Measurements from ENCODE around the gene POLE2. TPM values are rescaled to one million over a fixed set of nuclear protein-coding genes. Genes with fewer than 3 reads are reported as not detected.

Gene POLE2
- total RNA-seq, 2 experiments from 2014 or later = 28.6 to 30.3 TPM

DNA sequence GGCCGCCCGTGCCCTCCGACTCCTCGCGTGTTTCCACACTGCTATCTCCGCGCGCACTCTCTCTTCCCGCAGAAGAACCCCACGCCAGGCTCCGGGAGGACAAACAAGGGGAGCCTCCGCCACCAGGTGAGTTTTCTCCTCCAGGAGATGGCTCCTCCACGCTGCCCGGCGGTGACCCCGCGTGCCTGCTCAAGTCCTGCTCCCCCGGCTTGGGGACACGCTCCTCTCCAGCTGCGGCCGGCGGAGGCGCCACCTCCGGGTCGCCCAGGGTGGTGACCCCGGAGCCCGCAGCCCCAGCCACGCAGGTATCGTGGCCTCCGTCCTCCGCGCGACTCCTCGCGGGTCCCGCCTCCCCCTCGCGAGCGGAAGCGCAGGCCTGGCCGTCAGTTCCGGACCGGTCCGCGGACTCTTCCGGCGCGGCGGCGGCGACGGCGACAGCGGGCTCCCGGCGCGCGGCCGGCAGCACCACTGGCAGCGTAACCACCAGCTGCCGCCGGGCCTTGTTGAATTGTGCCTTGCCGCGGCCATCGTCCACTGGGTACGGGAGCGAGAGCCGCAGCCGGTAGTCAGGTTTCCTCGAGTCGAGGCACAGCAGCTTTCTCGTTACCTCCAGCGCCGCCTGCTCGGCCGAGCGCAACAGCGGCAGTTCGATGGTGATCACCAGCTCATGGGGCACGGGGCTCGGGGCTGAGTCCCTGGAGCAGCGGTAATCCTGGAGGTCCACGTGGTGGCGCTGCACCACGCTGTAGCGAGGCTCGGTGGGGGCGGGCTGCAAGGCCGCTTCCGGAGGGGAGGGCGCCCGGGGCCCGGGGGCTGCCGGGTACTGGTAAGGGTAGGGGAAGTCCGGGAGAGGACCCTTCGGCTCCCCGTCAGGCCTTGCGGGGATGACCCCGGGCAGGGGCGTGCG is 54.1 kb downstream of the POLE2 start:
- no peaks in the 10 kb centered on the region; the same call in 1 of the 2 replicates for H3K9me3 ChIP-seq (ENCODE audit: low read length)
- POLR2A ChIA-PET = interaction anchor here (0.6 to 4.6 kb wide), 14 partner anchors 11 to 402 kb away, joined by 3 to 62 read pairs (median 4); partner anchors contain the start of genes KLHDC2, LRR1, MGAT2 and NEMF
- H3K9me2 ChIP-seq (ENCODE audit: insufficient read depth, low read length) = no peaks in the 10 kb centered on the region
- peaks cover 52% of the 10 kb centered on the region for H3K36me3 ChIP-seq (ENCODE audit: insufficient read depth, low read length)
- CTCF ChIA-PET (ENCODE audit: unreplicated experiment) = interaction anchor here (0.6 to 1.5 kb wide), 6 partner anchors 13 to 482 kb away, joined by 3 to 6 read pairs (median 4); partner anchors contain the start of genes LRR1, NEMF and VCPKMT
- peaks cover 31% of the 10 kb centered on the region for H3K4me1 ChIP-seq (ENCODE audit: insufficient read depth, low read length, poor library complexity, severe bottlenecking)
- peak overlapping the region; percentile 78 for H3K4me3 ChIP-seq (ENCODE audit: low read depth, low read length, poor library complexity, severe bottlenecking)
- BruUV-seq (replicated peaks) = no TSS peak
- TF ChIP-seq, protein P1, sequence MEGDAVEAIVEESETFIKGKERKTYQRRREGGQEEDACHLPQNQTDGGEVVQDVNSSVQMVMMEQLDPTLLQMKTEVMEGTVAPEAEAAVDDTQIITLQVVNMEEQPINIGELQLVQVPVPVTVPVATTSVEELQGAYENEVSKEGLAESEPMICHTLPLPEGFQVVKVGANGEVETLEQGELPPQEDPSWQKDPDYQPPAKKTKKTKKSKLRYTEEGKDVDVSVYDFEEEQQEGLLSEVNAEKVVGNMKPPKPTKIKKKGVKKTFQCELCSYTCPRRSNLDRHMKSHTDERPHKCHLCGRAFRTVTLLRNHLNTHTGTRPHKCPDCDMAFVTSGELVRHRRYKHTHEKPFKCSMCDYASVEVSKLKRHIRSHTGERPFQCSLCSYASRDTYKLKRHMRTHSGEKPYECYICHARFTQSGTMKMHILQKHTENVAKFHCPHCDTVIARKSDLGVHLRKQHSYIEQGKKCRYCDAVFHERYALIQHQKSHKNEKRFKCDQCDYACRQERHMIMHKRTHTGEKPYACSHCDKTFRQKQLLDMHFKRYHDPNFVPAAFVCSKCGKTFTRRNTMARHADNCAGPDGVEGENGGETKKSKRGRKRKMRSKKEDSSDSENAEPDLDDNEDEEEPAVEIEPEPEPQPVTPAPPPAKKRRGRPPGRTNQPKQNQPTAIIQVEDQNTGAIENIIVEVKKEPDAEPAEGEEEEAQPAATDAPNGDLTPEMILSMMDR (conservative IDR thresholded peaks at IDR 0.05; ENCODE audit: low read length) = peak; percentile 87
- TF ChIP-seq EZH2phosphoT487 (IDR thresholded peaks at IDR 0.05; ENCODE audit: borderline replicate concordance, low read depth, low read length) = no peak
- peak overlapping the region; percentile 93 for H3K27ac ChIP-seq (ENCODE audit: low read depth, low read length, poor library complexity, severe bottlenecking)
- intact Hi-C loops (cut with micrococcal nuclease; ENCODE audit: unreplicated experiment) = loop anchor here (1.0 to 5.0 kb wide), 12 partner anchors 13 to 898 kb away; partner anchors contain the start of genes DMAC2L, KLHDC2, L2HGDH and MAP4K5
- peak overlapping the region; percentile 65 for H2AFZ ChIP-seq (ENCODE audit: low read length)
- peak; percentile 98 for DNase-seq (ENCODE audit: low spot score)
- H3K4me2 ChIP-seq (ENCODE audit: low read length) = peak overlapping the region; percentile 68
- H3K79me2 ChIP-seq (ENCODE audit: insufficient read depth, low read depth, low read length) = peaks cover 87% of the 10 kb centered on the region
- H4K20me1 ChIP-seq (ENCODE audit: insufficient read depth, low read length) = 0 out of 2 replicates have a peak, but pooled peaks cover 4% of the 10 kb centered on the region

DNA sequence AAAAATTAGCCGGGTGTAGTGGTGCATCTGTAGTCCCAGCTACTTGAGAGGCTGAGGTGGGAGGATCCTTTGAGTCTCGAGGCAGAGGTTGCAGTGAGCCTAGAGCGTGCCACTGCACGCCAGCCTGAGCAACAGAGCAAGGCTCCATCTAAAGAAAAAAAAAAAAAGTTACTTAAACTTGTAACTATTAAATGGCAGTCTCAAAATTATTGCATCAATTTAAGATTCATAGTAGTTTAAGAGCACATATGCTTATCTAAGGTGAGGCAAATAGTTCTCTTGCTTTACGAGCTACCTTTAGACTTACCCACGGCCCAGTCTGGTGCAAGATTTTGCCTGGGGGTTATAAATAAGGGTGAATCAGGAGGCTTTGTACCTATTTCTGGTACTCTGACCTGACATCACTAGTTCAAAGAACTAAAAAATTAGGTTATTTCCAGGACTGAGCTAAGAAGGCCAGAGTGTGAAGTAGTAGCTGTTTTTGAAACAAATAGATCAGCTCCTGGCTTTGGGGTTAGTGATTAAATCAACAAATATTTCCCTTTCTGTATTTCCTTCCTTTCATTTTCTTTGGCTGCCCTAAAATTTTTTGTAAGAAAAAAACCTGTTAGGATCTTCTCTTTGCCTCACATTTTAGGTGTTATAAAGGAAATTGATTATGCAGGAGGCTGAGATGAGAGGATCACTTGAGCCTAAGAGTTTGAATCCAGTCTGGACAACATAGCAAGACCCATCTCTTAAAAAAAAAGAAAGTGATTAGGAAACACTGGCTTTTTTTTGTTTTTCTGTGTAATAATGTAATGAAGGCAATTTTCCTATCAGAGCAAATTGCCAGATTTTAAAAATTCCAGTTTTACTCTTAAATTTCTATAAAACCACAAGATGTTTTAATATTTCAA is 63.8 kb downstream of the POLE2 start:
- Histone ChIP-seq H3K4me2 (ENCODE audit: low read length) (peak overlapping the region; percentile 76), H3K4me3 (ENCODE audit: low read depth, low read length, poor library complexity, severe bottlenecking) (peak overlapping the region; percentile 88), H3K27ac (ENCODE audit: low read depth, low read length, poor library complexity, severe bottlenecking) (peak overlapping the region; percentile 38), H3K9me3 (ENCODE audit: low read length) (no peaks in the 10 kb centered on the region), H3K4me1 (ENCODE audit: insufficient read depth, low read length, poor library complexity, severe bottlenecking) (peaks cover 52% of the 10 kb centered on the region), H4K20me1 (ENCODE audit: insufficient read depth, low read length) (peaks cover 32% of the 10 kb centered on the region), H2AFZ (ENCODE audit: low read length) (no peak overlapping the region), H3K79me2 (ENCODE audit: insufficient read depth, low read depth, low read length) (peaks cover 94% of the 10 kb centered on the region), H3K36me3 (ENCODE audit: insufficient read depth, low read length) (peaks cover 67% of the 10 kb centered on the region), H3K9me2 (ENCODE audit: insufficient read depth, low read length) (no peaks in the 10 kb centered on the region)
- CTCF ChIA-PET (ENCODE audit: unreplicated experiment) = no interaction called here
- BruUV-seq (replicated peaks) = no TSS peak
- TF ChIP-seq, protein P1 (conservative IDR thresholded peaks at IDR 0.05; ENCODE audit: low read length) = no peak
- no peak for TF ChIP-seq EZH2phosphoT487 (IDR thresholded peaks at IDR 0.05; ENCODE audit: borderline replicate concordance, low read depth, low read length)
- intact Hi-C loops (cut with micrococcal nuclease; ENCODE audit: unreplicated experiment) = loop anchor here (5.0 kb wide), 1 partner anchor 348 kb away; no protein-coding TSS in a partner anchor
- POLR2A ChIA-PET = interaction anchor here (0.5 to 6.5 kb wide), 9 partner anchors 9 to 590 kb away, joined by 3 to 62 read pairs (median 3); partner anchors contain the start of gene DNAAF2
- peak; percentile 44 for DNase-seq (ENCODE audit: low spot score)

All from OCI-LY7 (cell line).